ENCODE data around the gene ZNF783.

ZNF783 gene

GRCh38 chr7:149294634-149295480, 32.9 kb downstream of the ZNF783 start:
- Mint-ChIP-seq H3K27me3 (ENCODE audit: low read depth) (no peaks in the 10 kb centered on the region), H3K4me1 (ENCODE audit: low read depth) (peaks cover 4% of the 10 kb centered on the region), H3K4me3 (no peak overlapping the region), H3K9me3 (peaks cover 6% of the 10 kb centered on the region), H3K27ac (no peak overlapping the region), H3K36me3 (ENCODE audit: low read depth) (peaks cover 4% of the 10 kb centered on the region)

- Mint-ChIP-seq H3K4me1 (ENCODE audit: low read depth) (peaks cover 4% of the 10 kb centered on the region), H3K36me3 (ENCODE audit: low read depth) (peaks cover 4% of the 10 kb centered on the region), H3K9me3 (peaks cover 6% of the 10 kb centered on the region), H3K4me3 (no peak overlapping the region), H3K27me3 (ENCODE audit: low read depth) (no peaks in the 10 kb centered on the region), H3K27ac (no peak overlapping the region)
Measured at GRCh38 chr7:149295481-149295850, 33.5 kb downstream of the ZNF783 start.

GRCh38 chr7:149296368-149296767, 34.4 kb downstream of the ZNF783 start:
- Mint-ChIP-seq H3K27me3 (ENCODE audit: low read depth) (no peaks in the 10 kb centered on the region), H3K27ac (no peak overlapping the region), H3K4me1 (ENCODE audit: low read depth) (no peaks in the 10 kb centered on the region), H3K4me3 (no peak overlapping the region), H3K36me3 (ENCODE audit: low read depth) (peaks cover 4% of the 10 kb centered on the region), H3K9me3 (peaks cover 6% of the 10 kb centered on the region)

GRCh38 chr7:149297034-149297755, 35.2 kb downstream of the ZNF783 start:
- Mint-ChIP-seq H3K36me3 (ENCODE audit: low read depth) (peaks cover 4% of the 10 kb centered on the region), H3K4me1 (ENCODE audit: low read depth) (no peaks in the 10 kb centered on the region), H3K27me3 (ENCODE audit: low read depth) (no peaks in the 10 kb centered on the region), H3K4me3 (no peak overlapping the region), H3K9me3 (peaks cover 6% of the 10 kb centered on the region), H3K27ac (no peak overlapping the region)

GRCh38 chr7:149300620-149301285, 38.8 kb downstream of the ZNF783 start:
- no peak overlapping the region for H3K27ac Mint-ChIP-seq
- no peaks in the 10 kb centered on the region for H3K4me1 Mint-ChIP-seq (ENCODE audit: low read depth)
- H3K4me3 Mint-ChIP-seq = no peak overlapping the region
- peaks cover 6% of the 10 kb centered on the region for H3K9me3 Mint-ChIP-seq
- no peaks in the 10 kb centered on the region for H3K36me3 Mint-ChIP-seq (ENCODE audit: low read depth)
- peaks cover under 1% of the 10 kb centered on the region for H3K27me3 Mint-ChIP-seq (ENCODE audit: low read depth)

GRCh38 chr7:149302222-149302621, 40.2 kb downstream of the ZNF783 start:
- H3K27me3 Mint-ChIP-seq (ENCODE audit: low read depth) = peaks cover 6% of the 10 kb centered on the region
- no peak overlapping the region for H3K4me3 Mint-ChIP-seq
- no peak overlapping the region for H3K27ac Mint-ChIP-seq
- H3K9me3 Mint-ChIP-seq = peaks cover 6% of the 10 kb centered on the region
- no peaks in the 10 kb centered on the region for H3K36me3 Mint-ChIP-seq (ENCODE audit: low read depth)
- no peaks in the 10 kb centered on the region for H3K4me1 Mint-ChIP-seq (ENCODE audit: low read depth)

GRCh38 chr7:149302865-149303264, 40.9 kb downstream of the ZNF783 start:
- no peaks in the 10 kb centered on the region for H3K36me3 Mint-ChIP-seq (ENCODE audit: low read depth)
- H3K27me3 Mint-ChIP-seq (ENCODE audit: low read depth) = peaks cover 6% of the 10 kb centered on the region
- H3K9me3 Mint-ChIP-seq = peaks cover 6% of the 10 kb centered on the region
- H3K27ac Mint-ChIP-seq = no peak overlapping the region
- no peaks in the 10 kb centered on the region for H3K4me1 Mint-ChIP-seq (ENCODE audit: low read depth)
- H3K4me3 Mint-ChIP-seq = no peak overlapping the region

- Mint-ChIP-seq H3K27me3 (ENCODE audit: low read depth) (peaks cover 6% of the 10 kb centered on the region), H3K9me3 (peaks cover under 1% of the 10 kb centered on the region), H3K27ac (no peak overlapping the region), H3K4me3 (no peak overlapping the region), H3K36me3 (ENCODE audit: low read depth) (no peaks in the 10 kb centered on the region), H3K4me1 (ENCODE audit: low read depth) (no peaks in the 10 kb centered on the region)
Measured at GRCh38 chr7:149304006-149304405, 42.0 kb downstream of the ZNF783 start.

- H3K9me3 Mint-ChIP-seq = peaks cover 14% of the 10 kb centered on the region
- H3K27ac Mint-ChIP-seq = no peak overlapping the region
- H3K36me3 Mint-ChIP-seq (ENCODE audit: low read depth) = peaks cover 1% of the 10 kb centered on the region
Measured at GRCh38 chr7:149306854-149307253, 44.9 kb downstream of the ZNF783 start.

GRCh38 chr7:149307775-149308501, 45.9 kb downstream of the ZNF783 start:
- Mint-ChIP-seq H3K36me3 (ENCODE audit: low read depth) (peaks cover 1% of the 10 kb centered on the region), H3K9me3 (peaks cover 14% of the 10 kb centered on the region), H3K4me3 (no peak overlapping the region), H3K27me3 (ENCODE audit: low read depth) (peaks cover 6% of the 10 kb centered on the region), H3K4me1 (ENCODE audit: low read depth) (no peaks in the 10 kb centered on the region), H3K27ac (no peak overlapping the region)

More at GRCh38 chr7:149306854-149307253, 44.9 kb downstream of the ZNF783 start:
- H3K27me3 Mint-ChIP-seq (ENCODE audit: low read depth) = peaks cover 6% of the 10 kb centered on the region
- H3K4me1 Mint-ChIP-seq (ENCODE audit: low read depth) = no peaks in the 10 kb centered on the region
- H3K4me3 Mint-ChIP-seq = no peak overlapping the region

- Mint-ChIP-seq H3K4me1 (ENCODE audit: low read depth) (no peaks in the 10 kb centered on the region), H3K27me3 (ENCODE audit: low read depth) (peaks cover 6% of the 10 kb centered on the region), H3K4me3 (no peak overlapping the region), H3K36me3 (ENCODE audit: low read depth) (peaks cover 1% of the 10 kb centered on the region), H3K27ac (no peak overlapping the region), H3K9me3 (peaks cover 14% of the 10 kb centered on the region)
Measured at GRCh38 chr7:149310113-149310836, 48.3 kb downstream of the ZNF783 start.

GRCh38 chr7:149310990-149311573, 49.1 kb downstream of the ZNF783 start:
- Mint-ChIP-seq H3K27ac (no peak overlapping the region), H3K27me3 (ENCODE audit: low read depth) (peaks cover 2% of the 10 kb centered on the region), H3K36me3 (ENCODE audit: low read depth) (peaks cover 1% of the 10 kb centered on the region), H3K4me3 (no peak overlapping the region), H3K4me1 (ENCODE audit: low read depth) (no peaks in the 10 kb centered on the region), H3K9me3 (peaks cover 14% of the 10 kb centered on the region)

- no peaks in the 10 kb centered on the region for H3K4me1 Mint-ChIP-seq (ENCODE audit: low read depth)
- no peak overlapping the region for H3K4me3 Mint-ChIP-seq
- peaks cover 1% of the 10 kb centered on the region for H3K36me3 Mint-ChIP-seq (ENCODE audit: low read depth)
- no peak overlapping the region for H3K27ac Mint-ChIP-seq
- peaks cover 14% of the 10 kb centered on the region for H3K9me3 Mint-ChIP-seq
- H3K27me3 Mint-ChIP-seq (ENCODE audit: low read depth) = peaks cover 17% of the 10 kb centered on the region
Measured at GRCh38 chr7:149313981-149314380, 52.0 kb downstream of the ZNF783 start.
